ENCODE results near the gene SLC26A1.
"Not testable (repeated sequence)": the region's sequence is repeated elsewhere in the genome, so short reads cannot be mapped to it uniquely, and the experiment has no call there.

Gene SLC26A1

GRCh38 chr4:952881-953573 is 40.2 kb downstream of the SLC26A1 start:
- DNase-seq, result no peak

GRCh38 chr4:951594-952468 is 41.4 kb downstream of the SLC26A1 start:
- no peak for DNase-seq

- DNase-seq, result no peak
Observed at GRCh38 chr4:951186-951585, 42.0 kb downstream of the SLC26A1 start.

- no peak for DNase-seq
Observed at GRCh38 chr4:950136-951020, 42.8 kb downstream of the SLC26A1 start.

- no peak for DNase-seq
Observed at GRCh38 chr4:949656-950055, 43.5 kb downstream of the SLC26A1 start.

- no peak for DNase-seq
Observed at GRCh38 chr4:948936-949300, 44.3 kb downstream of the SLC26A1 start.

- DNase-seq, result no peak
Observed at GRCh38 chr4:948101-948935, 44.9 kb downstream of the SLC26A1 start.

GRCh38 chr4:947491-947971 is 45.7 kb downstream of the SLC26A1 start:
- no peak for DNase-seq

GRCh38 chr4:946517-947471 is 46.4 kb downstream of the SLC26A1 start:
- no peak for DNase-seq

GRCh38 chr4:946103-946450 is 47.1 kb downstream of the SLC26A1 start:
- no peak for DNase-seq

- DNase-seq, result no peak
Observed at GRCh38 chr4:945274-946102, 47.7 kb downstream of the SLC26A1 start.

GRCh38 chr4:939508-939907 is 53.7 kb downstream of the SLC26A1 start:
- DNase-seq, result not testable (repeated sequence)
